DOHH2 (cell line): ENCODE measurements around the gene FKBP5.

Experiments used
- H3F3A ChIP-seq: fragments of 200-600 bp; sonication (generic), shearing (Covaris generic); 2 replicates; pipeline ENCODE4 v1.6.0; 2016; ENCODE audit warnings: antibody characterized with exemption, mild to moderate bottlenecking; ENCODE audit not compliant: control insufficient read depth, insufficient read depth
- H3K27ac ChIP-seq: fragments of 200-600 bp; sonication (generic); 2 replicates; pipeline ENCODE4 v1.5.1; 2014; ENCODE audit warnings: low read depth, mild to moderate bottlenecking, low read length, moderate library complexity
- H3K27me3 ChIP-seq: fragments of 200-600 bp; sonication (generic); 2 replicates; pipeline ENCODE4 v1.6.1; 2014; ENCODE audit warnings: mild to moderate bottlenecking, low read length, mixed read lengths; ENCODE audit not compliant: control insufficient read depth
- H3K36me3 ChIP-seq: fragments of 200-600 bp; sonication (generic); 2 replicates; pipeline ENCODE4 v1.6.1; 2014; ENCODE audit warnings: mild to moderate bottlenecking, low read length, moderate library complexity, mixed read lengths; ENCODE audit not compliant: control insufficient read depth
- H3K4me1 ChIP-seq: fragments of 200-600 bp; sonication (generic); 2 replicates; pipeline ENCODE4 v1.6.1; 2014; ENCODE audit warnings: mild to moderate bottlenecking, low read length, mixed read lengths; ENCODE audit not compliant: control insufficient read depth
- H3K4me2 ChIP-seq: fragments of 200-600 bp; sonication (generic); 2 replicates; pipeline ENCODE4 v1.6.0; 2014; ENCODE audit warnings: mild to moderate bottlenecking, low read length, moderate library complexity
- H3K4me3 ChIP-seq: fragments of 200-600 bp; sonication (generic); 2 replicates; pipeline ENCODE4 v1.5.1; 2014; ENCODE audit warnings: mild to moderate bottlenecking, low read length, mixed read lengths
- H3K79me2 ChIP-seq: fragments of 200-600 bp; sonication (generic); 2 replicates; pipeline ENCODE4 v1.6.1; 2014; ENCODE audit warnings: mild to moderate bottlenecking, low read length, mixed read lengths; ENCODE audit not compliant: control insufficient read depth
- H3K9me2 ChIP-seq: fragments of 200-600 bp; sonication (generic); replicated peaks from 2 replicates; pipeline ENCODE4 v1.6.1; 2014; ENCODE audit warnings: mild to moderate bottlenecking, low read length, mixed read lengths; ENCODE audit not compliant: control insufficient read depth
- H3K9me3 ChIP-seq: fragments of 200-600 bp; sonication (generic); 2 replicates; pipeline ENCODE4 v1.6.1; 2014; ENCODE audit warnings: antibody characterized with exemption, low read length, mixed read lengths; ENCODE audit not compliant: control insufficient read depth, insufficient read depth
- H4K20me1 ChIP-seq: fragments of 200-600 bp; sonication (generic); 2 replicates; pipeline ENCODE4 v1.6.0; 2014; ENCODE audit warnings: low read depth, mild to moderate bottlenecking, antibody characterized with exemption, low read length, moderate library complexity; ENCODE audit not compliant: control insufficient read depth, insufficient read depth
- CTCF ChIP-seq: fragments of 200-600 bp; sonication (generic); IDR thresholded peaks from one replicate; pipeline ENCODE4 v1.5.1; 2014; ENCODE audit warnings: antibody characterized with exemption, mild to moderate bottlenecking, low read depth, low read length; ENCODE audit not compliant: poor library complexity, severe bottlenecking
- EZH2phosphoT487 ChIP-seq: fragments of 200-600 bp; sonication (generic); IDR thresholded peaks from 2 replicates; pipeline ENCODE4 v1.6.1; 2017; ENCODE audit warnings: borderline replicate concordance, mild to moderate bottlenecking, antibody characterized with exemption, low read length, moderate library complexity, mixed read lengths

Gene FKBP5

GRCh38 chr6:35642471-35643161, 46.1 kb downstream of the FKBP5 start:
- Histone ChIP-seq H3K4me1 (0 out of 2 replicates have a peak, but pooled peaks cover 7% of the 10 kb centered on the region), H3K27me3 (no peaks in the 10 kb centered on the region), H3K4me3 (no peak overlapping the region), H3F3A (peaks cover 6% of the 10 kb centered on the region; the same call in 1 of the 2 replicates), H4K20me1 (no peaks in the 10 kb centered on the region; the same call in 1 of the 2 replicates), H3K79me2 (peaks cover 48% of the 10 kb centered on the region), H3K9me2 (no peaks in the 10 kb centered on the region), H3K9me3 (no peaks in the 10 kb centered on the region), H3K36me3 (peaks cover 65% of the 10 kb centered on the region), H3K27ac (no peak overlapping the region), H3K4me2 (no peak overlapping the region)
- TF ChIP-seq EZH2phosphoT487 (no peak), CTCF (no peak)

- Histone ChIP-seq H3K36me3 (peaks cover 74% of the 10 kb centered on the region), H3K4me3 (no peak overlapping the region)
- TF ChIP-seq CTCF = no peak
- no peak for TF ChIP-seq EZH2phosphoT487
These were observed 48.6 kb downstream of the FKBP5 start for GRCh38 chr6:35640017-35640664.

GRCh38 chr6:35638679-35639078, 50.0 kb downstream of the FKBP5 start:
- peaks cover 6% of the 10 kb centered on the region; the same call in 1 of the 2 replicates for H3F3A ChIP-seq
- no peaks in the 10 kb centered on the region for H3K9me3 ChIP-seq
- no peak overlapping the region for H3K4me2 ChIP-seq
- peaks cover 78% of the 10 kb centered on the region for H3K36me3 ChIP-seq
- H3K9me2 ChIP-seq = no peaks in the 10 kb centered on the region
- H3K27me3 ChIP-seq = no peaks in the 10 kb centered on the region
- no peaks in the 10 kb centered on the region for H4K20me1 ChIP-seq
- 0 out of 2 replicates have a peak, but pooled peaks cover 7% of the 10 kb centered on the region for H3K4me1 ChIP-seq
- H3K79me2 ChIP-seq = peaks cover 10% of the 10 kb centered on the region
- no peak for TF ChIP-seq CTCF
- TF ChIP-seq EZH2phosphoT487 = no peak
- H3K4me3 ChIP-seq = no peak overlapping the region
- no peak overlapping the region for H3K27ac ChIP-seq

More at GRCh38 chr6:35640017-35640664, 48.6 kb downstream of the FKBP5 start:
- Histone ChIP-seq H3F3A (peaks cover 6% of the 10 kb centered on the region; the same call in 1 of the 2 replicates), H4K20me1 (no peaks in the 10 kb centered on the region; the same call in 1 of the 2 replicates), H3K27me3 (no peaks in the 10 kb centered on the region), H3K27ac (no peak overlapping the region), H3K4me2 (no peak overlapping the region), H3K9me3 (no peaks in the 10 kb centered on the region), H3K4me1 (0 out of 2 replicates have a peak, but pooled peaks cover 7% of the 10 kb centered on the region), H3K9me2 (no peaks in the 10 kb centered on the region), H3K79me2 (peaks cover 24% of the 10 kb centered on the region)
